HG03354 (cell line): ENCODE results near the gene THEM5.

Experiments
- ATAC-seq: cut with Tn5 transposase; IDR thresholded peaks from one replicate; pipeline ENCODE4 v1.9.1; 2021; ENCODE audit warnings: mild to moderate bottlenecking; ENCODE audit not compliant: unreplicated experiment, poor library complexity, severe bottlenecking

THEM5 gene

DNA sequence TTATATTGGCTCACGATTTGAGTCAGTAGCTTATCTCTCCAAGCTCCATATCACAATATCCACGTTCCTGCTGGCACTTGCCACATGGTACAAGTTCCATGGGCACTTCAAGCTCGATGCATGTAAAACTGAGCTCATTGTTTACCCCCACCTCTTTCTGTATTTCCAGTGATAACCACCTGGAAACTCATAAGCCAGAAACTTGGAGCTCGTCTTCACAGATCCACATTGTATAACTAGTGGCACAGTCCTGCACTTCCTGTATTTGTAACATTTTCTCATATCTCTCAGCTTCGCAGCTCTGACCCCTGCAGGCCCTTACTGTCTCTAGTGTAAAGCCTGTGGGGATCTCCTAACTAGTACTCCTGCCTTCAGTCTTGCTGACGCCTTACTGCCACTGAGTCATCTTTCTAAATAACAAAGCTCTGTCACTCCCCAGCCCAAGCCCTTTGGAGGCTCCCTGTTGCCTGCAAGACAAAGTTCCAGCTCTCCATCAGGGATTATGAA lies 7.4 kb downstream of the THEM5 start:
- no peak for ATAC-seq

GRCh38 chr1:151843398-151843797 lies 10.1 kb downstream of the THEM5 start:
- no peak for ATAC-seq

DNA sequence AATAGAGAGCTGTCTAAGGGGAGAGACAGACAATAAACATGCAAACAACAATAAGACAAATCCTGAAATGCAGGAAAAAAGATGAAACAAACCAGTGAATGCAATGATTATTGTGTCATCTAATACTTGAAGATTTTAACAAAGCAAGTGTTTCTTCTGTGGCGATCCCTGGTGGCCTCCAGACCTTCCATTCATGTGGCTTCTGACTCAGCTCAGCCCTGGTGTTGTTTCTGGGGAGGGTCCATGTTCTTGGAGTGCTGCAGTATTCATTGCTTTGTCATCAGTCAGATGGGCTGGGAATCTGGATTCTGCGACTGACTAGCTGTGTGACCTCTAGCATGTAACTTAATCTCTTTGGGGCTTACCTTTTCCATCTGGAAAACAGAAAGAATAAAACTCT lies 12.4 kb downstream of the THEM5 start:
- no peak for ATAC-seq

- ATAC-seq, result no peak
Observed at GRCh38 chr1:151840421-151840820, 13.1 kb downstream of the THEM5 start.

- ATAC-seq, result peak; percentile 57
Observed at GRCh38 chr1:151839457-151840403, 13.8 kb downstream of the THEM5 start, which contains the start of gene C2CD4D. C2CD4D (minus strand) TSS chr1:151839820; CDS start chr1:151838989, 831 bp downstream.

DNA sequence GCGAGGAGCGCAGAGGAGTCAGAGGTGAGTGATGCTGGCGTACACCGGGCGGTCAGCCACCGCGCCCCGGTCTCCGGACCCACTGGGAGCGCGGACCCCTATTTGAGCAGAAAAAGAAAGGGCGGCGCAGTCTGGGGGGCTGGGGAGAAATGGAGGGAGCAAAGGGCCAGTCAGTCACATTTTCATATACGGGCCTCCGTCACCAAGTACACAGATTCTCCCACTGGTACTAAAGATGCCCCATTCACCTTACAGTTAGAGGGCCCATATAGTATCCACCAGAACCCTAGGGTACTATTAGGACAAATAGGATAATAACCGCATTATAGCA lies 14.5 kb downstream of the THEM5 start:
- ATAC-seq, result no peak

DNA sequence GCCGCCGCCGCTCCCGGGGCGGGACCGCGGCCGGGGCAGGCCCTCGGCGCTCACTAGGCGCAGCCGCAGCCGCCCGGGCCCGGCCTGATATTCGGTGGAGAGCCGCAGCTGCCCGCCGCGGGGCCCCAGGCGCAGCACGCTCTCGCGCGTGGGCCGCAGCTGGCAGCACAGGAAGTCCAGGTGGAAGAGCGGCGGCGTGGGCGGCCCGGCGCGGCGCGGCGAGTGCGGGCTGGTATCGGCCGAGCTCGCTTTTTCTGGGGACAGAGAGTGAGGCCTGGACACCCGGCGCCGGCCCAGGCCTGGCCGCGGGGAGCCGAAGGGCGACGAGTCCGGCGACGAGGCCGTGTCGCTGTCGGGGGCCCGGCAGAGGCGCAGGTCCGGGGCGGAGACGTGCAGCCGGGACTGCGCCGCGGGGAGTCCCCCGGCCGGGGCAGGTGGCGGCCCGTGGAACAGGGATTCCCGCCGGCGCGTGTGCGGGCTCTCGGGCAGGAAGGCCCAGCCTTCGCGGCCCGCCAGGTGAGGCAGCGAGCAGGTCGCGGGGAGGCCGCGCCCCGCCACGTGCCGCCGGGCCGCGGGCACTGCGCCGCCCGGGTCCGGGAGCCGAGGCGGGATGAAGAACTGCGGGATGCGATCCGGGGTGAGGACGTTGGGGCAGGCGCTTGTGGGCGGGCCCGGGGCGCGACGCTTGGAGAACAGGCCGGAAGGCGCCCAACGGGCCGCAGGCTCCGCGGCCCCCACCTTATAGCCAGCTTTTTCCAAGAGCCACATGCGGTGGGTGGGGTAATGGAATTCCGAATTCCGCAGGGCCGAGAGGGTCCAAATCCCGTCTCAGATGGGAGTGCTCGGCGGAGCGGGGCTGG lies 15.1 kb downstream of the THEM5 start:
- ATAC-seq, result no peak

GRCh38 chr1:151837884-151838221 lies 15.7 kb downstream of the THEM5 start:
- ATAC-seq, result no peak

- ATAC-seq, result no peak
Observed at GRCh38 chr1:151837197-151837596, 16.3 kb downstream of the THEM5 start.

DNA sequence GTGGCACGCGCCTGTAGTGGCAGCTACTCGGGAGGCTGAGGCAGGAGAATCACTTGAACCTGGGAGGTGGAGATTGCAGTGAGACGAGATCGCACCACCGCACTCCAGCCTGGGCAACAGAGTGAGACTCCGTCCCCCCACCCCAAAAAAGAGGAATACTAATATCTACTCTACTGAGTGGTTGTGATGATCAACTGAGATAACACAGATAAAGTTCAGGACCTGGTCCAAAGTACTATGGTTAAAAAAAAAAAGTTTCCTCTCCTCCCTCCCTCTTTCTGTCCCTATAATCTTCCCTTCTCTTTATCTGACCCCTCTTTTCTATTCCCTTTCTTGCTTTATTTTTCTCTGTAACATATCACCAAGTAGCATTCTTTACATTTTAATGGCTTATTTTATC lies 17.9 kb downstream of the THEM5 start:
- ATAC-seq, result no peak

GRCh38 chr1:151834239-151834638 lies 19.3 kb downstream of the THEM5 start:
- no peak for ATAC-seq

- no peak for ATAC-seq
Observed at GRCh38 chr1:151833172-151833900, 20.2 kb downstream of the THEM5 start.

- ATAC-seq, result no peak
Observed at GRCh38 chr1:151832318-151832980, 21.1 kb downstream of the THEM5 start.

DNA sequence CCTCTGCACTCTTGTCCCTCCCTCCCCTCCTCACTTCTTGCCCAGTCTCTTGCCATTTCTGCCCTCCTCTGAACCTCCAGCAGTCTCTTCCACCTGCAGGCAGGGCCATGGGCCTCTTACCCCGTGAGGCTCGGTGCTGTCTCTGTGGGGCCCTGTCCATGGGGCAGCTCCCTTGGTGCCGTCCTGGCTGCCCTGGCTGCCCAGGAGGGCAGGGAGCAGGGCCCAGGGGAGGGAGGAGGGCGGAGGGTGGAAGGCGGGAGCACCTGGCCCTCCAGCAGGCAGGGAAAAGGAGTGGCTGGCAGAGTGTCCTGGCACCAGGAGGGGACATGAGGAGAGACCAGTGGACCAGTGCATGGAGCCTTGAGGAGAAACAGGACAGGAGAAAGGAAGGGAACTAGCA lies 21.9 kb downstream of the THEM5 start, which contains the start of gene RORC:
Gene RORC, minus strand, starts transcription at position 198 of the 400 bp plus-strand sequence. Its CDS starts 38 bp downstream, at position 160.
- no peak for ATAC-seq

DNA sequence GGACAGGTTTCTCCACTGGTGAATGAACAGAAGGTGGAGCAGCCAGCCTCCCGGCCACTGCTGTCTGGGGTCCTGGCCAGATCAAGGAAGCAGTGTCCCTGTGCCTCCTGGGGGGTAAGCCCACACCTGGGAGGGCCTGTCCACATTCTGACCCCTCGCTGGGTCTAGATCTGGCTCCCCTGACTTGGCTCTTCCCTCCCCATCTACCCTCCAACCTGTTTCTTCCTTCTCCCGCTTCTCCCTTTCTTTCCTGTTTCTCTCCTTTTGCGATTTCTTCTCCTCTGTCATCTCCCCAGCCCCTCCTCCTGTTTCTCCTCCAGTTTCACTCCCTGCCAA lies 22.3 kb downstream of the THEM5 start:
- ATAC-seq, result no peak

DNA sequence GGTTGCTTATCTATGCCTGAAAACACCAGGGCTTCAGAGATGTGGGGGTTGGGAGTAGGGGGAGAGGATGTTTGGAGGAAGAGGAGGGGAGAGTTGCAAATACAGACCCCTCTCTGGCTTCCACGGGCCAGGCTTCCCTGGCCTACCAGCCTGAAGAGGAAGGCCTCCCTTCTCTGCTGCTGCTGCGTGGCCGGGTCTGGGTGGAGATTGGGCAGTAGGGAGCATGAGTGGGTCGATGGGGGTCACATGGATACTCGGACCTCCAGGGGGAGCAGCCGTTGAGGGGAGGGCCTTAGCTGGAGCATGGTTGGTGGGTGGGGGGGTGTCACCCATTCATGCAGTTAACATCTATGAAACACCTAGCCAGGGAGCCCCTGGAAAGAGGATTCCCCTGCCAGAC lies 23.5 kb downstream of the THEM5 start:
- ATAC-seq, result no peak

- ATAC-seq, result no peak
Observed at GRCh38 chr1:151829352-151830046, 24.0 kb downstream of the THEM5 start.

- ATAC-seq, result no peak
Observed at GRCh38 chr1:151828921-151829320, 24.6 kb downstream of the THEM5 start.

DNA sequence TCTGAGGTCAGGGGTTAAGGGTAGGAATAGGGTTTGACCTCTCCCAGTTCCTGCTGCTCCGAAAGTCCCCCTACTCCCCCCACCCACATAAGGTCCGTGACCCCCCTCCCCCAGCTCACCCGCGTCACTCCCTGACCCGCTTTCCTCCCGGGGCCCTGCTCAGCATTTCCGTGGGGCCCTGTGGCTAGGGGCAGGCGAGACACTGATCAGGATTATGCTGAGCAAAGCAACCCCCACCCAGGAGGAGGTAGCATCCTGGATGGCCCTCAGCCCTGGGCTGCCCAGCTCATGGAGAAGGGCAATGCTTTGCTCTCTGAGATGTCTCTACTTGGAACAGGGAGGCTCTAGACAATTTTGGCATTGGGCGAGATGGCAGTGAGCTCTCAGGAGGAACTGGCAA lies 25.7 kb downstream of the THEM5 start:
- ATAC-seq, result no peak
